HS-5 (cell line): ENCODE measurements around the gene ACOT7.

Source experiments
- DNase-seq: peaks from one replicate; pipeline ENCODE4 v3.0.0-alpha.2; 2012; ENCODE audit warnings: low read depth

The ACOT7 gene

DNA sequence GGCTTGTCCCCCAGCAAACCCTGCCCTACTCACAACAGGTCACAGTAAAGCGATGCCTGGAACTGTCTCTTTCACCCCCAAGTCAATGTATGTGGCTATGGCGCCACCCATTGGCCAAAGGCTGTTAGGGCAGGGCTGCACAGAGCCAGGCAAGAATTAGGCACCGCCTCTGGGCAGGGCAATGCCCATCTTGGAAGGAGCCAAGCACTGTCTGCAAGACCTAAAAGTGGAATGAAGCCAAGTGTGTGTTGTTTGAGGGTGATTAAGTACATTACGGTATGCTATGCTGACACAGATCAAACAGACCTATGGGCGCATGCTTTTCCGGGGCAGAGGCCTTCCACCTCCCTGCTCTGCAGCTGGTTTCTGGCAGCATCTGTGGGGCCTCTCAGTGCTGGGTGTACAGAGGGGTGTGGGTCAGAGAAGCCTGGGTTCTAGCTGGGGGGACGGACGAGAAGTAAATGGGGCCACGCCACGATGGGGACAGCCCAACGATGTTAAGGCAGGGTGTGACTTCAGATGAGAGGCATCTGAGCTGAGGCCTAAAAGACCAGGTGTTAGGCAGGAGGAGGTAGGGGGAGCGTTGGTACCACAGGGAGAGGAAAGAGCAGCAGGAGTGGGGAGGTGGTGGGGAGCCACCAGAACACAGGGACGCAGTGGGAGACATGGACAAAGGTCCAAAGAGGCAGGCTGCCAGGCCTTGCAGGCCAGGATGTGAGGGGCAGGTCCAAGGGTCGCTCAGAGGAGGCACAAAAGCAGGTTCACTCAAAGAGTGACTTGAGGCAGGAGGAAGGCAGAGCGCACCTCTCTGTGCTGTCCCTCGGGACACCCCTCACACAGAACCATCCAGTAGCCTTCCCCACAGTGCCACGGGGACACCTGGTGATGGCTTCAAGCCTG, 49.8 kb downstream of the ACOT7 start:
- peak; percentile 42 for DNase-seq

DNA sequence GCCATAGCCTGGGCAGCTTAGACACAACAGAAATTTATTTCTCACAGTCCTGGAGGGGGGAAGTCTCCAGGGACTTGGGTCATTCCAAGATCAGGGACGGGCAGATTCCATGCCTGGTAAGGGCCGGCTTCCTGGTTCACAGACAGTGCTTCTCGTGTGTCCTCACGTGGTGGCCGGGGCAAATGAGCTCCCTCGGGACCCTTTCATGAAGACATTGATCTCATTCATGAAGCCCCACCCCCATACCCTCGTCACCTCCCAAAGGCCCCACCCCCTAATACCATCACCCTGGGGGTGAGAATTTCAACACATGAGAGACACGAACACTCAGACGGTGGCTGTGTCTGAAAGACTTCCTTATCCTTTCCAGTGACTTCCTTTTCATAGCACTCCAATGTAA, 51.5 kb downstream of the ACOT7 start:
- DNase-seq: no peak

DNA sequence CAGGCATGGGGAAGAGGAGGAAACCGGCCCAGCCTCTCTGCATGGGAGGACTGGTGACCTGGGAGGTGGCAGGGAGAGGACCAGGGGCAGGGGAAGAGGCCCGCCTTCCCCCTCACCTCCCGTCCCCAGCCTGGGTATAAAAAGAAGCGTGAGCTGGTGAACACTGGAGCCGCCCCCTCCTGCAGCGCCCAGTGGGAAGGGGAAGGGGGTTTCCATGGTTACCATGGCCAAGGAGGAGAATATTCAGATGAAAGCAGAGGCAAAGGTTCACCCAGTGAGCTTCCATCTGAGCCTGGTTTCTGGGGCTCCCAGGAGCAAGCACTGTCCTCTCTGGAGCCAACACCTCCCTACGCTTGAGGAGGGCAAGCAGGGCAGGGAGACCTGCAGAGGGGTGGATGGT, 54.9 kb downstream of the ACOT7 start:
- no peak for DNase-seq

- DNase-seq: no peak
These were observed 56.6 kb downstream of the ACOT7 start for GRCh38 chr1:6336776-6337622.

DNA sequence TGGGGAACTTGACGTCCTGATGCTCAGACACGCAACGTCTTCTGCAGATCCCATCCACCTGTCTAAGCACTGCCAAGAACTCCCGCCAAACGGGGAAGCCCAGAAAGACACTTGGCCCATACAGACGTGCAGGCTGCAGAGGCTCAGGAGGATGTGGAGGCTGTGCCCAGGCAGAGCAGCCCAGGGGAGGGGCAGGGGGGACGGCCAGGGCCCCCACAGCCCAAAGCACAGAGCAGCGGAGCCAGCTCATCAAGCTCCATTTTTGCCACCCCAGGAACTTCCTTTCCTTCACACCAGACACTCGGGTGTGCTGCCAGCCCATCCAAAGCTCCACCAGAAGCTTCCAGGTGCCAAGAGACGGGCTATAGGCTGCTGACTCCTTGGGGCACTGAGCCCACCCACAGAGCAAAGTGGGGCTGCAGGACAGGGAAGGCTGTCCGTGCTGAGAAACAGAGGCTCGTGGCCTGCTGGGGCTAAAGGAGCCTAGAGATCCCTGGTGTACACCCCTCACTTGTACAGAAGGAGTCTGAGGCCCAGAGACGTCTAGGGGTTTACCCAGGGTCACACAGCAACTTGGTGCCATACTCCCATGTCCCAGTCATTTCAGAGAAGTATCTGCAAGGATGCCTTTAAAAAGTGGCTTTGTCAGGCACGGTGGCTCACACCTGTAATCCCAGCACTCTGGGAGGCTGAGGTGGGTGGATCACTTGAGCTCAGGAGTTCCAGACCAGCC, 59.1 kb downstream of the ACOT7 start:
- DNase-seq: no peak

DNA sequence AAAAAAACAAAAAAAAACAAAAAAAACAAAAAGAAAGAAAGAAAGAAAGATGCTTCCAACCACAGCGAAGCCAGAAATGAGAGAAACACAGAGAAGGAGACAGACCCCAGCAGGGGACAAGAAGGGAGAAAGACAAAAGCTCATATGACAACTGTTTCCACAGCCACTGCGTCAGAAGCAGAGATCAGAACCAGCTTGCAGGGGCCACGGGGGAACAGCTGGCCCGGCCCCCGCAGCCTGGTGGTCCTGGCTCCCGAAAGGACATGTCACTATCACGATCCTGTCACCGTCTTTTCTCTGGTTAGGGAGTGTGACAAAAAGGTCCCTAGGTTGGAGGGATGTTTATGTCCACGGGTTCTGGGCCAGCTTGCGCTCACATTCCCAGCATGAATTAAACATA, 60.7 kb downstream of the ACOT7 start:
- no peak for DNase-seq

GRCh38 chr1:6331543-6332273, 61.9 kb downstream of the ACOT7 start:
- no peak for DNase-seq

GRCh38 chr1:6330410-6330911, 63.1 kb downstream of the ACOT7 start:
- no peak for DNase-seq

GRCh38 chr1:6329851-6330250, 63.7 kb downstream of the ACOT7 start:
- DNase-seq: no peak

GRCh38 chr1:6329396-6329795, 64.2 kb downstream of the ACOT7 start:
- DNase-seq: no peak

DNA sequence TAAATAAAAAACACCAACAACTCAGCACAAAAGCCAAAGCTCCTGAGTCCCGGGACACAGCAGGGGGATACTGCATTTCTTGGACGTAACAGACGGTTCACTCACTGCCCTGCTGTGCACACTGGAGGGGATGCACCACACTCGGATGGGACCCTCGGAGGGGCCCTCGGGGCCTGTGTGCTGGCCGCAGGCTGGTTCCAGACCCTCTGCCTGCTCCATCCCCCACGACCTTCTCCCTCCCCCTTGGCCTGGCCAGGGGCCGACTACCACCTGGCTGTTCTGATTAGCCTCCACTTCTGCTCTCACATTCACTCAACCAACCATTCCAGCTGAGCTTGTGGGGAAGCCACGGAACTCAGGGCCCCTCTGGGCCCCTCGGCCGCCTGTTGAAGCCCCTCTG, 64.9 kb downstream of the ACOT7 start:
- no peak for DNase-seq

GRCh38 chr1:6328091-6328490, 65.5 kb downstream of the ACOT7 start:
- no peak for DNase-seq

GRCh38 chr1:6325482-6325881, 68.1 kb downstream of the ACOT7 start:
- DNase-seq: no peak

GRCh38 chr1:6322161-6322560, 71.4 kb downstream of the ACOT7 start:
- DNase-seq: no peak

DNA sequence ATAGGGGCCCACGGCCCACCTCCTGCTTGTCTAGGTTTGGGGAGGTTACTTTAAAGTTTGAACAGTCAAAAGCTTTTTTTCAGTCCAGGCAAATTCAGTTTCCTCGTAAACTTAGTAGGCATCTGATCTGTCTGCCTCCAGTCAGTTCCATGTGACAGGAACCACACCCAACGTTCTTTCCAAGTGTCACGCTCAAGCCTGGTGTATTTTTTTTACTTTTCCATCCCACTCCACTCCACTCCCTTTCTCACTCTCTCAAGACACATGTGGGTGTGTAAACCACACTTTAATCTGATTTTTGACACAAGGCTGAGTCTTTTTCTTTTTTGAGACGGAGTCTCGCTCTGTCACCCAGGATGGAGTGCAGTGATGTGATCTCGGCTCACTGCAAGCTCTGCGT, 72.4 kb downstream of the ACOT7 start:
- DNase-seq: no peak

DNA sequence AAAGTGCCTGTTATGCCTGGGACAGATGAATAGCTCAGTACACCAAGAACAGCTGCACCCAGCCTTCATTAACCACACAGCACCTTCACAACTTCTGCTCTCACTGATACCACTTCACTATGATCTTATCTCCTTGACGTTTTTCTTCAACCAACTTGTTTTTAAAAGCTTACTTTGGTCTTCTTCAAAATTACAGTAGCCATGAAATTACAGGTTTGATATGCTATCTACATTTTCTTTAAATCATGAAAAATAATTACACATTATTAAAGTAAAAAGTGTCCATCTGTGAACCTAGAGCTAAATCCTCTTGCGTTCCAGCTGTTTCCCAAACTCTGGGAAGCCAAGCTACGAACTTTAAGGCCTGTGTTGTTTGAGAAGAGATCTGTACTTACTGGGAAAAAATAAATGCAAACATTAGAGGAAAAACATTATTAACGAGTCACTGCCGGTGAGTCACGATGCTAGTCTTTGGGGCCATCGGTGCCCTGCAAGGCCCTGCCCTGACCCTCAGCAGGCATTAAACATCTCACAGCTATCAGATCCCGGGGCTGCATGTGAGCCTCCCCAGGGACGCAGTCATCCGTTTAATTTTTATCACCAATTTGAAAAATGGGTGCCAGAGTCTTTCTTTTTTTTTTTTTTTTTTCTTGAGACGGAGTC, 76.3 kb downstream of the ACOT7 start:
- no peak for DNase-seq

- no peak for DNase-seq
These were observed 77.1 kb downstream of the ACOT7 start for GRCh38 chr1:6316240-6317097.

- no peak for DNase-seq
These were observed 79.1 kb downstream of the ACOT7 start for GRCh38 chr1:6314503-6314902.

GRCh38 chr1:6313393-6314200, 80.0 kb downstream of the ACOT7 start:
- DNase-seq: no peak
